Endothelial cell of umbilical vein (primary cell): ENCODE data around the gene SIM2. TPM values are rescaled to one million over a fixed set of nuclear protein-coding genes. Genes with fewer than 3 reads are reported as not detected.

ENCODE experiments used
- BruUV-seq: library from RNA; stranded (reverse); fragments of 400-500 nt; replicated peaks from 2 replicates; lab custom pipeline; 2021; lab: Mats Ljungman, UMichigan
- CTCF ChIA-PET: fragments of 300-600, 350-600 bp; sonication (Branson Sonifier 250); formaldehyde crosslinking; loops from one replicate; lab custom pipeline; 2021; ENCODE audit warnings: antibody characterized with exemption, inconsistent platforms; lab: Charles Lee
- POLR2A ChIA-PET: fragments of 300-600, 350-600 bp; sonication (Branson Sonifier 250); formaldehyde crosslinking; loops from one replicate; lab custom pipeline; 2021; ENCODE audit warnings: antibody characterized with exemption, inconsistent platforms; lab: Charles Lee
- DNase-seq: peaks from one replicate; pipeline ENCODE4 v3.0.0-alpha.2; 2011; ENCODE audit warnings: low read depth, low spot score
- FAIRE-seq: peaks from 2 replicates; lab custom pipeline; 2011; peaks lifted over from hg19 to GRCh38; lab: Jason Lieb, UNC
- H2AFZ ChIP-seq: 2 replicates; pipeline ENCODE4 v1.6.0; 2012; ENCODE audit warnings: low read depth, low read length, control low read depth, inconsistent platforms
- H3K27ac ChIP-seq: 2 replicates; pipeline ENCODE4 v1.5.1; 2011; ENCODE audit warnings: low read depth, mild to moderate bottlenecking, control low read depth, low read length, moderate library complexity; ENCODE audit not compliant: insufficient read depth
- H3K27me3 ChIP-seq, 2 experiments: 2 replicates each; pipeline versions ENCODE4 v1.6.0 to v1.6.1; 2011; ENCODE audit warnings: low read length in 2 of 2, mixed read lengths in 1 of 2; ENCODE audit not compliant: control insufficient read depth in 2 of 2, insufficient read depth in 2 of 2
- H3K36me3 ChIP-seq, 2 experiments: 2 replicates in 1 of 2; 3 replicates in 1 of 2; pipeline ENCODE4 v1.5.1; 2011; ENCODE audit warnings: low read length in 2 of 2, mild to moderate bottlenecking in 1 of 2, moderate library complexity in 1 of 2; ENCODE audit not compliant: control insufficient read depth in 2 of 2, insufficient read depth in 2 of 2; ENCODE audit errors: extremely low read depth in 1 of 2
- H3K4me1 ChIP-seq: 3 replicates; pipeline ENCODE4 v1.5.1; 2011; ENCODE audit warnings: mild to moderate bottlenecking, low read length; ENCODE audit not compliant: control insufficient read depth, insufficient read depth; ENCODE audit errors: extremely low read depth
- H3K4me2 ChIP-seq: 2 replicates; pipeline ENCODE4 v1.6.1; 2011; ENCODE audit warnings: low read length, control low read depth, mixed read lengths; ENCODE audit not compliant: insufficient read depth
- H3K4me3 ChIP-seq, 3 experiments: fragments of 200-600 bp in 1 of 3; sonication (generic), shearing (Covaris generic) in 1 of 3; replicated peaks in 1 of 3; 2 replicates each; pipeline ENCODE4 v1.5.1; 2011 to 2016; ENCODE audit warnings: control low read depth in 3 of 3, low read length in 3 of 3, mild to moderate bottlenecking in 2 of 3, inconsistent platforms in 1 of 3, low read depth in 1 of 3, moderate library complexity in 1 of 3; ENCODE audit not compliant: insufficient read depth in 1 of 3
- H3K79me2 ChIP-seq: 2 replicates; pipeline ENCODE4 v1.6.0; 2012; ENCODE audit warnings: low read length, inconsistent platforms; ENCODE audit not compliant: control insufficient read depth, insufficient read depth
- H3K9ac ChIP-seq: replicated peaks from 2 replicates; pipeline ENCODE3; 2011; ENCODE audit warnings: low read length, control low read depth; ENCODE audit not compliant: insufficient read depth; ENCODE audit errors: extremely low read depth
- H3K9me1 ChIP-seq: replicated peaks from 3 replicates; pipeline ENCODE4 v1.6.0; 2011; ENCODE audit warnings: mild to moderate bottlenecking, low read length; ENCODE audit not compliant: control insufficient read depth, insufficient read depth; ENCODE audit errors: extremely low read depth
- H3K9me3 ChIP-seq: replicated peaks from 2 replicates; pipeline ENCODE4 v1.5.1; 2012; ENCODE audit warnings: low read length, inconsistent platforms; ENCODE audit not compliant: control insufficient read depth, insufficient read depth
- H4K20me1 ChIP-seq: replicated peaks from 2 replicates; pipeline ENCODE3; 2011; ENCODE audit warnings: mild to moderate bottlenecking, low read length; ENCODE audit not compliant: control insufficient read depth, insufficient read depth; ENCODE audit errors: extremely low read depth
- CTCF ChIP-seq, 2 donors: IDR thresholded peaks; 1 replicate in 1 of 2; 2 replicates in 1 of 2; pipeline ENCODE4 v1.5.1; 2011; ENCODE audit warnings: low read length in 2 of 2, mild to moderate bottlenecking in 2 of 2, moderate library complexity in 2 of 2, control low read depth in 1 of 2, inconsistent platforms in 1 of 2, low read depth in 1 of 2; ENCODE audit not compliant: insufficient read depth in 1 of 2; ENCODE audit errors: extremely low read depth in 1 of 2
- EZH2 ChIP-seq: IDR thresholded peaks from 2 replicates; pipeline ENCODE4 v1.6.1; 2012; ENCODE audit warnings: borderline replicate concordance, low read depth, mild to moderate bottlenecking, moderate library complexity, low read length, inconsistent platforms; ENCODE audit not compliant: severe bottlenecking
- FOS ChIP-seq: IDR thresholded peaks from 2 replicates; pipeline ENCODE4 v1.6.1; 2011; ENCODE audit warnings: mild to moderate bottlenecking, low read length, moderate library complexity, borderline replicate concordance; ENCODE audit not compliant: insufficient read depth
- GATA2 ChIP-seq: IDR thresholded peaks from 2 replicates; pipeline ENCODE4 v1.7.0; 2011; ENCODE audit warnings: low read depth, mild to moderate bottlenecking, moderate library complexity, mixed read lengths, low read length; ENCODE audit not compliant: insufficient read length, insufficient read depth
- JUN ChIP-seq: IDR thresholded peaks from 2 replicates; pipeline ENCODE4 v1.6.1; 2011; ENCODE audit warnings: borderline replicate concordance, low read depth; ENCODE audit not compliant: insufficient read length, insufficient read depth
- MAX ChIP-seq: IDR thresholded peaks from 2 replicates; pipeline ENCODE4 v1.6.1; 2011; ENCODE audit not compliant: insufficient read depth, insufficient read length
- MYC ChIP-seq: IDR thresholded peaks from one replicate; pipeline ENCODE4 v1.6.1; 2011; ENCODE audit warnings: mild to moderate bottlenecking, low read depth, low read length
- POLR2A ChIP-seq: IDR thresholded peaks from 2 replicates; pipeline ENCODE4 v1.6.1; 2012; ENCODE audit warnings: low read depth, mild to moderate bottlenecking, control low read depth, low read length
- POLR2AphosphoS5 ChIP-seq: IDR thresholded peaks from 2 replicates; pipeline ENCODE4 v1.6.1; 2012; ENCODE audit warnings: low read depth, mild to moderate bottlenecking, control low read depth, low read length, moderate library complexity; ENCODE audit not compliant: insufficient read depth
- dilution Hi-C: fragments of 300-500 bp; cut with MboI; formaldehyde crosslinking; loops from one replicate; pipeline ENCODE4 v1.15.0; 2019; ENCODE audit warnings: low sequenced_read_pairs; ENCODE audit not compliant: extremely low pct_ligation_motif_present
- intact Hi-C: fragments of 100-400 bp; cut with micrococcal nuclease; formaldehyde crosslinking; loops from one replicate; pipeline ENCODE4 v1.10.0; 2022
- polyA plus RNA-seq, 4 experiments: library from polyadenylated mRNA; depleted of rRNA in 3 of 4; stranded (reverse) in 3 of 4; unstranded in 1 of 4; fragments of >200 nt; gene quantifications; 2 replicates each; pipeline versions ENCODE4 v1.2.1 to v1.2.3, GENCODE V29; 2011 to 2012; ENCODE audit warnings: missing spikeins in 1 of 4
- total RNA-seq: library from RNA; stranded (reverse); gene quantifications from 2 replicates; pipeline ENCODE4 v1.2.3, GENCODE V29; 2021

SIM2 gene
- total and polyA plus RNA-seq, 2 donors (not counting 3 experiments of a cell fraction or from before 2014, with no cell fraction given) = not detected

DNA sequence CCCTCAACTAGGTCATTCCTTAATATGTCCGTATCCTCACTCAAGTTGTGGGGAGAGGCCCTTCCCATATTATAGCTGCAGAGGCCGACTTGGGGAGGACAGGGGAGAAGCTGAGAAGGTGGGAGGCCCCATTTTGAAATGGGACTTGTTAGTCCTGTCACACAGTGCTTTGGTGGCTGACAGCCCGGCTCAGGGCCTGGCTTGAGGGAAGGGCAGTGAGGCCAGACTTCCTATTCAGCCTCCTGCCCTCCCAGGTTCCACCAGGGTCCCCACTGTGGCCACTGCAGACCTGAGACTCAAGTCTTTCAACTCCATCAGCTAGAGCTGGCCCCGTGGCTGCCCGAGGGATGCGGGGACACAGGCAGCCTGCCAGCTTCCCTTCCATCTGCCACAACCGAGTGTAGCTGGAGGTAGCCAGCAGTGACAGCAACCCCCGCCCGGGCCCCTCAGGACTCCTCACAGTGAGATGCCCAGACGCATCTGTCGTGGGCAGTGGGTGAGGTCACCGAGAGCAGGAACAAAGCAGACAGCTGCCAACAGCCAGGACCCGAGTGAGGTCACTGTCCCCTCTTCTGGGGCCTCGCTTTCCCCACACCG, 36.9 kb downstream of the SIM2 start:
- Histone ChIP-seq H3K4me1 (no peaks in the 10 kb centered on the region), H3K27me3 (peaks cover 6 to 7% of the 10 kb centered on the region in 2 experiments), H3K36me3 (no peaks in the 10 kb centered on the region), H2AFZ (no peak overlapping the region), H4K20me1 (no peaks in the 10 kb centered on the region), H3K4me2 (no peak overlapping the region), H3K9me3 (no peaks in the 10 kb centered on the region), H3K79me2 (no peaks in the 10 kb centered on the region), H3K27ac (no peak overlapping the region), H3K4me3 (no peak overlapping the region), H3K9ac (no peak overlapping the region), H3K9me1 (no peaks in the 10 kb centered on the region)
- intact Hi-C loops (no loop called here), dilution Hi-C loops (no loop called here)
- CTCF ChIA-PET = interaction anchor here (1.9 kb wide), 1 partner anchor 12 kb away, joined by 5 read pairs; no protein-coding TSS in a partner anchor
- DNase-seq = no peak
- BruUV-seq = no TSS peak
- no peak for TF ChIP-seq JUN
- TF ChIP-seq MYC = no peak
- TF ChIP-seq POLR2AphosphoS5 = no peak
- no peak for TF ChIP-seq GATA2
- TF ChIP-seq MAX = no peak
- no peak for TF ChIP-seq FOS
- no peak for TF ChIP-seq EZH2
- no peak for TF ChIP-seq CTCF (IDR thresholded peaks at IDR 0.05; ENCODE audit: extremely low read depth in 1 of 2, insufficient read depth in 1 of 2, low read depth in 1 of 2, low read length in 2 of 2)
- TF ChIP-seq POLR2A = no peak
- POLR2A ChIA-PET = no interaction called here
- no peak for FAIRE-seq
